OCI-LY7 (cell line): ENCODE measurements around the gene LYPD1.

Experiments used
- CTCF ChIP-seq: fragments of 200-600 bp; sonication (generic); conservative IDR thresholded peaks from 2 replicates; pipeline ENCODE4 v1.5.1; 2014; ENCODE audit warnings: mild to moderate bottlenecking, antibody characterized with exemption, low read length, moderate library complexity, mixed read lengths
- EZH2phosphoT487 ChIP-seq: fragments of 200-600 bp; sonication (generic); IDR thresholded peaks from 2 replicates; pipeline ENCODE4 v1.6.1; 2018; ENCODE audit warnings: low read depth, borderline replicate concordance, mild to moderate bottlenecking, mixed run types, antibody characterized with exemption, low read length, moderate library complexity, mixed read lengths

GRCh38 chr2:132652474-132652873, 17.5 kb downstream of the LYPD1 start:
- TF ChIP-seq CTCF (no peak), EZH2phosphoT487 (no peak)
